Fibroblast of gingiva (primary cell): ENCODE data around the gene CRTAC1.

Source experiments
- DNase-seq: peaks from one replicate; pipeline ENCODE4 v3.0.0-alpha.2; 2011; ENCODE audit warnings: low read depth

CRTAC1 gene

DNA sequence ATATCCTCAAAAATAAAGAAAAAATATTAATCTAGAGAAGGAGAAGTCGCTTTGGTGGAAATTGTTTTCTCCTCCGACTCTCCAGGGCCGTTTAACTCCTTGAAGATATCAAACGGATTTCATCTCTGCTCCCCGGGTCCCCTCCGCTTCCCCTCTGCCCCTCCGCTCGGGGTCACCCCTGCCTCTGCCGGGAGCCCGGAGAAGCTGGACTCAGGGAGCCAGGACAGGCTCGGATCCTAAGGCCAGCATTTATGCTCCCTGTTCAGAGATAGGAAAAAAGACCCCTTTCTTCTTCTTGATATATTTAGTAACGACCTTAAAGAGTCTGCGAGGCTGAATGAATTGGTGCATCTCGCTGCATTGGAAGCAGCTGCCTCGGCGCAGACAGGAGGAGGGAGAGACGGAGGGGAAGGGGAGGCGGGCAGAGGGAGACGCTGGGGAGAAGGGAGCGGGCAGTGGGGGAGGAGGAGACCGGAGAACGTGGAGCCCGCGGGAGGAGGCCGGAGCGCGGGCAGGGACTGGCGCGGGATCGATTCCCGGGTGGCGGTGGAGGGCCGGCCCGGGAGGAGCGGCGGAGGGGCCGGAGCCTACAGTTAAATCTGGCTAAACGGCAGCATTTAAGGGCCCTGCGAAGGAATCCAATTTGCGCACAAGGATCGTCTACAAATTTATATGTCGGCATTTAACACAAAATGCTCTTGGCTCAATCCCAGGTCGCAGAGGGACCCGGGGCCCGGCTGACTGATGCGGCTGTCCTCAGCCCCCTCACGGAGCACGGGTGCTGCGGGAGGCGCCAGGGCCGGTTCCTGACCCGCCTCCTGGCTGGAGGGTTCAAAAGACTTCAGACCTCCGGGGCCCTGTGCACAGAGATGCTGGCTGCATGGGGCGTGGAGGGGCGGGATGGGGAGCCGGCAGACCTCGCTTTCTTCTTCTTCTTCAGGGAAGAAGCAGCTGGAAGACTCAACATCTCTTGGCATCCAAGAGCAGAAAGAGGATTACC is 55.6 kb downstream of the CRTAC1 start:
- DNase-seq, result no peak

DNA sequence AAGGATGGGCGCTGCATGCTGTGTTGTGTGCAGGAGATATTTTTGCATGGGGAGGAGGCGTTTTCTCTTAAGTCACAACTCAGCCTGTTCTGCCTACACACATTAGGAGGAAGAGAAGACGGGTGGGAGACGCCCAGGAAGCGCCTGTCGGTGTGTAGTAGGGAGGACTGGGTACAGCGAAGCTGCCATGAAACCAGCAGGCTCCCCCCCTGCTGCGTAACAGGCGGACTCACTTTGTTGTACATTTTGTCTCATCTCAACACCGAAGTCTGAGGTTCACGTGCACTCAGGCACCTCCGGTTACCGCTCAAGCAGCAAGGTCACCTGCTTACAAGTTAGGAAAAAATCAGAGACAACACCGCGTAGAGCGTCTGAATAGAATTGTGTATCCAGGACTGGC is 56.3 kb downstream of the CRTAC1 start:
- DNase-seq, result no peak

DNA sequence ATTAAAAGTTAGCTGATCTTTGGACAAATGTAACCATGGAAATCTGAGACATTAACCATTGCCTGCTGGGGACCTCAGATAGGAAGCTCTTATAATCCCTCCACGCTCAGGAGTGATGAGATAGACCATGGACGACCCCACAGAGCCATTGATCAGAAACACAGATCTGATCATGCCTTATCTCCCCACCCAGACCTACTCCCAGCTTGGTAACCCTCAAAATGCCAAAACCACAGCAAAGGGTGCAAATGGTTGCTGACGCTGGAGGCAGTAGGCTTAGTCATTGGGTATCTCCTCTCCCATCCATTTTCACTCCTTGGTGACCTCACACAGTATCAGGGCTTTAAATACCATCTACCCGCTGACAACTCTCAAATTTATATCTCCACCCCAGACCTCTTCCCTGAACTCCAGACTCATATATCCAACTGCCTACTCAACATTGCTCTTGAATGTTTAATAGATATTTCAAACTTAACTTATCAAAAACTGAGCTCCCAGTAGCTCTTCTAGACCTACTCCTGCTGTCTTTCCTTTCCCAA is 60.8 kb downstream of the CRTAC1 start:
- no peak for DNase-seq

GRCh38 chr10:97964748-97965147 is 65.7 kb downstream of the CRTAC1 start:
- DNase-seq, result no peak

- no peak for DNase-seq
Observed at GRCh38 chr10:97961945-97962344, 68.5 kb downstream of the CRTAC1 start.

GRCh38 chr10:97960269-97961056 is 70.0 kb downstream of the CRTAC1 start:
- DNase-seq, result no peak

GRCh38 chr10:97949462-97949861 is 81.0 kb downstream of the CRTAC1 start:
- DNase-seq, result no peak

DNA sequence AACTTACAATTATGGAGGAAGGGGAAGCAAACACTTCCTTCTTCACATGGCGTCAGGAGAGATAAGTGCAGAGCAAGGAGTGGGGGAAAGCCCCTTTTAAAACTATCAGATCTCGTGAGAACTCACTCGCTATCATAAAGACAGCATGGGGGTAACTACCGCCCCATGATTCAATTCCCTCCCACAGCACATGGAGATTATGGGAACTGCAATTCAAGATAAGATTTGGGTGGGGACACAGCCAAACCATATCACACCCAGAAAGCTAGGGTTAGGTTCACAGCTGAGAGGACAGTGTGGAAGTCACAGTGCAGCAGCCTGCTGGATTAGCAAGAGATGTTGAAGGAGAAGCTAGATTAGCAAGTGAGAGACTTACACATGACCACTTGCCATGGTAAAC is 81.6 kb downstream of the CRTAC1 start:
- DNase-seq, result no peak

DNA sequence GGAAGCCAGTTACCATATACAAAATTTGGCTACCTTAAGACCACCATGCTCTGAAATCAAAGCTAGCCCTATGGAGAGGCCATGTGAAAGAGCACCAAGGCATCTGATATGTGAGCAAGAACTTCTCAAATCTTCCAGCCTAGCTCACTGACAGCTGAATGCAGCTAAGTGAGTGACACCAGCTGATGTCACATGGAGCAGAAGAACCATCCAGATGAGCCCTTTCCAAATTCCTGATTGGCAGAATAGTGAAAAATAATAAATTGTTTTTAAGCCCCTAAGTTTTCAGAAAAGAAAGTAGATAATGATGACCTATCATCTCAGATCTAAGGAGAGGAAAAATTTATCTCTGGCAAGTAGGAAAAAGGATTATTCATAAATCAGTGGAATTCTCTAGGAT is 85.6 kb downstream of the CRTAC1 start:
- DNase-seq, result no peak

DNA sequence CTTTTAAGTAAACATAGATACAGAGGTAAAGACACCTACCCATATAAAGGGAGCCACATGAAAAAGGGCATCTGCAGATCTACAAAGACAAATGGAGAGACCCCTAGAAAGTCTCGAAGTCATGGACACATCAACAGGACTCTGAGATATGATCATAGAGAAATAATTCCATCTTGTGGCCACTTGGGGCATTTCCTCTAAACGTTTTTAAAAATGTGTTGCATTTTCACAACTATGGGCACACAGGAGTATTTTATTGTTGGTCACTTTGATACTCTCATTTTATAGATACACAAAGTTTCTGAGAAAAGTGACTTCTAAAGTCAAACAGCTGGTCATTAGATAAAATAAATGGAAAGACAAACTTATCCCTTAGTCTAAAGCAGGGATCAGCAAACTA is 87.1 kb downstream of the CRTAC1 start:
- no peak for DNase-seq

DNA sequence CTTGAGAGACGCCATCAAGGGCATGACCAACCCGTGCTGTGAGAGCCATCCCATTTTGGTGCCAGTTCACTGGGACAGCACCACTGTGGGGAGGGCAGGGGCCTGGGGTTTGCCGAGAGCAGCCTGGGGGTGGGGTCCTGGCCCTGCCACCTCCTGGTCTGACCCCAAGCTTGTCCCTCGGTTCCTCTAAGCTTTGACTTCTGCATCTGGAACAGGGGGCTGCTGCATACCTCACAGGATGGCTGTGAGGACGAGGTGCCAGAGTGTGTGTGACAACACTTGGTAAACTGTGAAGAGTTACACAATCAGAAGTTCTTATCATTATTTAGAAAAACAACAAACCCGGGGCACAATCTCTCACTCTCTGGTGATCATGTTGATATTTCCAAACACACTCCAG is 89.9 kb downstream of the CRTAC1 start:
- no peak for DNase-seq

DNA sequence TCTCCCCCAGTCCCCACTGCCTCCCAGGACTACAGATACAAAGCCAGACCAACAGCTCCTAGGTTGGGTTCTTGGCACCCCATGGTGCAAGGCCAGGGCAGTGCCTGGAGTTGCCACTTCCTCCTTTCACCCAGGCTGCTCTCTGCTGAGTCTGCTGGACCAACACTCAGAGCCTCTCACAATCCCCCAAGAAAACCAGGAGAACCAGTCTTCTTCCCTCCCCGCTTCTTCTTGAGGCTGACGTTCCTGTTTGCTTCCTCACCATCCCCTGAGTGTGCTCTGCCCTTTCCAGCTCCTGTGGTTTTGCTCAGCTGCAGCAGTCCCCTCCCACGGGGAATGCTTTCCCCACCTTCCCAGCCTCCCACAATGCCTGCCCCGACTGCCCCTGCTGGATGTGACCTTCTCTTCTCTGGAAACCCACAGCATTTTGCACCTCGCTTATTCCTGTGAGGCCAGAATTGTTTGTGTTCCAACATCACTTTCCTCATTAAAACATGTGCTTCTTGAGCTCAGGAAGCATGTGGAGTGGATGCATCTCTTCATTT is 90.9 kb downstream of the CRTAC1 start:
- DNase-seq, result no peak

GRCh38 chr10:97937928-97938327 is 92.5 kb downstream of the CRTAC1 start:
- DNase-seq, result no peak

GRCh38 chr10:97937054-97937453 is 93.4 kb downstream of the CRTAC1 start:
- DNase-seq, result no peak

DNA sequence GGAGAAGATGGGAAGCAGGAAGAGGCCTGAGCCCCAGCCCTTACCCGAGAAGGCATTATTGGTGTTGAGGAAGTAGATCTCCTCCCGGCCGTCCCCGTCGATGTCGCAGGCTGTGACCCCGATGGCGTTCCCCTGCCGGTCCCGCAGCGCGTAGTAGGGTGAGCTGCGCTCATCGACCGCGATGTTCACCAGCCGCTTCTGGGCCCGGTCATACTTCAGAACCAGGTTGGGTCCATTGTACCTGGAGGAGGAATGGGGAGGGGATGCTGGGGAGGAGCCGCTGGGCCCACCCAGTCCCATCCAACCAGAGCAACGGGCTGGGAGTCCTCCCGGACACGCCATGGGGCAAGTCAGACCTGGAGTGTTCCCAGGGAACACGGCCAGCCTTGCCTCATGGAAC is 94.3 kb downstream of the CRTAC1 start:
- no peak for DNase-seq

GRCh38 chr10:97932932-97933530 is 97.4 kb downstream of the CRTAC1 start:
- DNase-seq, result no peak

- no peak for DNase-seq
Observed at GRCh38 chr10:97931041-97931440, 99.4 kb downstream of the CRTAC1 start.

GRCh38 chr10:97928897-97929296 is 101.5 kb downstream of the CRTAC1 start:
- no peak for DNase-seq

DNA sequence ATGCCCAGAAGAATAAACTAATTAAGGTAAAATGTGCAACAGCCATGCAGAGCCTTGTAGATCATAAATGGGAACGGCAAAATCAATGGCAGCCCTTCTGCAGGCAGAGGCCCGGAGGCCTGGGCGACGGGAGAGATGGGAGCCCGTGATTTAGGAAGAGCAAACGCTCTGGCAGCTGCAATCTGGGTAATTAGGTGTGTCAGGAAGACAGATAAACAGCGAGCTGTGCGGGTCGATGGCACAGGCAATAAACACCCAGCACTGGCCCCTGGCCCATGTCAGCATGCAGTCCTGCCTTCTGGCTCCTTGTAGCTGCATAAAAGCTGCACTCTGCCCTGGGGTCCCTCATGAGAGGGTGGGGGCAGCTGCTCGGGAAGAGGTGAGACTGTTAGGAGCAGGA is 102.8 kb downstream of the CRTAC1 start:
- DNase-seq, result no peak

DNA sequence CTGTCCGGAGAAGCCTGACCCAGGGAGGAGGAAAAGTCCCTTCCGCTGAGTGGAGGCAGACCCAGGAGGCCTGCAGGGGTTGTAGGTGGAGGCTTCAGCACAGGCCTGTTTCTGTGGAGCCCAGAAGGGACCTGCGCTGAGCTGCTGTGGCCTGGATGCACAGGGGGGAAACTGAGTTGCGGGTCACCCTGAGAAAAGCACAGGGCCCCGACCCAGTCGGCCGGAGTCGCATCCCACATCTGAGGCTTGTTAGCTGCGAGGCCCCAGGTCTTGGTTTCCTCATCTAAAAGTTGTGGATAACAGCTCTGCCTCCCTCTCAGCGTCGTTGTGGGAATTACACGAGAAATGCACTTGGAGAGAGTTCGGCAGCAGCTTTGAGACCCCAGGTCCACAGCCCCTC is 104.4 kb downstream of the CRTAC1 start:
- DNase-seq, result no peak

- no peak for DNase-seq
Observed at GRCh38 chr10:97925308-97925938, 105.0 kb downstream of the CRTAC1 start.

DNA sequence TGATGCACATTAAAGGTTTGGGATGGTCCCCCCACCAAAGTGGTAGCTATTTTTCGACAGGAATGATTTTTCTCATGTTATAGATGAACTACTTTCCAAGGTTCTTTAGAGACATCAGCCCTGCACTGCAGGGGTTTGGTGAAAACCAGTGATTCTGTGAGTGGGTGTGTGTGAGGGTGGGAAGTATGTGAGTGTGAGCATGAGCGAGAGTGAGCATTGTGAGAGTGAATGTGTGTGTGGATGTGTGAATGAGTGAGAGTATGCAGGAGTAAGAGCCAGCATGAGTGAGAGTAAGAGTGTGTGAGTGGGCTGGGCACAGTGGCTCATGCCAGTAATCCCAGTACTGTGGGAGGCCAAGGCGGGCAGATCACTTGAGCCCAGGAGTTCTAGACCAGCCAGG is 105.7 kb downstream of the CRTAC1 start:
- no peak for DNase-seq
